SK-N-SH (cell line): ENCODE results near the gene INHBB. TPM values are rescaled to one million over a fixed set of nuclear protein-coding genes. Genes with fewer than 3 reads are reported as not detected.

ENCODE experiments used
- CTCF ChIA-PET: fragments of 300-600, 350-600 bp; formaldehyde crosslinking; extraction: SDS; loops from one replicate; lab custom pipeline; 2021; lab: Yijun Ruan, JAX
- POLR2A ChIA-PET: fragments of 350-600 bp; sonication (Branson Sonifier 250); formaldehyde crosslinking; extraction: SDS; loops from one replicate; lab custom pipeline; 2020; ENCODE audit warnings: antibody characterized with exemption, inconsistent platforms; lab: Yijun Ruan, JAX
- DNase-seq: peaks from one replicate; pipeline ENCODE4 v3.0.0; 2012
- H2AFZ ChIP-seq: fragments of 200-600 bp; sonication (generic); 2 replicates; pipeline ENCODE4 v1.8.1; 2016; ENCODE audit warnings: antibody characterized with exemption, mild to moderate bottlenecking, low read depth
- H3F3A ChIP-seq: fragments of 200-600 bp; sonication (generic); replicated peaks from 2 replicates; pipeline ENCODE3; 2016; ENCODE audit warnings: antibody characterized with exemption, mild to moderate bottlenecking; ENCODE audit not compliant: insufficient read depth
- H3K27ac ChIP-seq, 2 experiments: fragments of 200-500 bp in 1 of 2; fragments of 200-600 bp in 1 of 2; sonication (Bioruptor generic) in 1 of 2; sonication (generic), shearing (Covaris generic) in 1 of 2; 2 replicates each; pipeline versions ENCODE4 v1.5.1 to v1.6.1; 2014 to 2016; ENCODE audit warnings: low read depth in 2 of 2, inconsistent platforms in 1 of 2, low read length in 1 of 2, mild to moderate bottlenecking in 1 of 2, mixed read lengths in 1 of 2
- H3K27me3 ChIP-seq: fragments of 200-600 bp; sonication (generic), shearing (Covaris generic); 2 replicates; pipeline ENCODE4 v1.6.1; 2016; ENCODE audit warnings: mixed run types; ENCODE audit not compliant: insufficient read depth
- H3K36me3 ChIP-seq, 2 experiments: fragments of 200-500 bp in 1 of 2; fragments of 200-600 bp in 1 of 2; sonication (Bioruptor generic) in 1 of 2; sonication (generic) in 1 of 2; replicated peaks in 1 of 2; 2 replicates each; pipeline versions ENCODE3 to v1.5.1; 2014 to 2016; ENCODE audit warnings: low read length in 1 of 2, mild to moderate bottlenecking in 1 of 2; ENCODE audit not compliant: insufficient read depth in 2 of 2, control insufficient read depth in 1 of 2
- H3K4me1 ChIP-seq, 2 experiments: fragments of 200-500 bp in 1 of 2; fragments of 200-600 bp in 1 of 2; sonication (Bioruptor generic) in 1 of 2; sonication (generic), shearing (Covaris generic) in 1 of 2; 2 replicates each; pipeline versions ENCODE4 v1.5.1 to v1.6.1; 2014 to 2016; ENCODE audit warnings: low read depth in 1 of 2, low read length in 1 of 2, mixed run types in 1 of 2; ENCODE audit not compliant: insufficient read depth in 2 of 2, control insufficient read depth in 1 of 2
- H3K4me2 ChIP-seq: fragments of 200-600 bp; sonication (generic), shearing (Covaris generic); 2 replicates; pipeline ENCODE4 v1.6.1; 2017; ENCODE audit warnings: mixed run types
- H3K4me3 ChIP-seq, 2 experiments: fragments of 200-500 bp in 1 of 2; fragments of 200-600 bp in 1 of 2; sonication (Bioruptor generic) in 1 of 2; sonication (generic), shearing (Covaris generic) in 1 of 2; 2 replicates each; pipeline versions ENCODE4 v1.5.1 to v1.8.1; 2014 to 2016; ENCODE audit warnings: low read depth in 2 of 2, inconsistent platforms in 1 of 2, low read length in 1 of 2, mild to moderate bottlenecking in 1 of 2, mixed read lengths in 1 of 2, moderate library complexity in 1 of 2
- H3K79me2 ChIP-seq: fragments of 200-600 bp; sonication (generic); 2 replicates; pipeline ENCODE4 v1.8.1; 2017; ENCODE audit warnings: mild to moderate bottlenecking; ENCODE audit not compliant: insufficient read depth
- H3K9ac ChIP-seq: fragments of 200-600 bp; sonication (generic); 2 replicates; pipeline ENCODE4 v1.6.1; 2017; ENCODE audit warnings: mixed run types
- H3K9me2 ChIP-seq: fragments of 200-600 bp; sonication (generic); 2 replicates; pipeline ENCODE4 v1.6.1; 2017; ENCODE audit warnings: mixed run types
- H3K9me3 ChIP-seq: fragments of 200-600 bp; sonication (generic); 2 replicates; pipeline ENCODE4 v1.6.1; 2017; ENCODE audit warnings: mixed run types, mild to moderate bottlenecking, moderate library complexity
- H4K20me1 ChIP-seq: fragments of 200-600 bp; sonication (generic); 2 replicates; pipeline ENCODE4 v1.6.1; 2017; ENCODE audit warnings: mild to moderate bottlenecking, mixed run types; ENCODE audit not compliant: insufficient read depth
- CHD2 ChIP-seq: fragments of 150-350 bp; IDR thresholded peaks from 2 replicates; pipeline ENCODE4 v1.6.1; 2018; ENCODE audit warnings: low read length; ENCODE audit not compliant: partially characterized antibody
- EP300 ChIP-seq, 2 experiments: IDR thresholded peaks; 2 replicates each; pipeline versions ENCODE4 v1.4.0 to v1.6.1; 2012; ENCODE audit warnings: borderline replicate concordance in 1 of 2, low read depth in 1 of 2, low read length in 1 of 2
- EZH2phosphoT487 ChIP-seq: fragments of 200-600 bp; sonication (generic); IDR thresholded peaks from 2 replicates; pipeline ENCODE4 v1.6.1; 2017; ENCODE audit warnings: low read depth, mixed run types, mild to moderate bottlenecking, antibody characterized with exemption, moderate library complexity, borderline replicate concordance
- FOXM1 ChIP-seq: IDR thresholded peaks from 2 replicates; pipeline ENCODE4 v1.4.0; 2012; ENCODE audit warnings: low read depth, mild to moderate bottlenecking
- GABPA ChIP-seq: IDR thresholded peaks from 2 replicates; pipeline ENCODE4 v1.4.0; 2012; ENCODE audit warnings: low read depth, mild to moderate bottlenecking
- IRF3 ChIP-seq: fragments of 150-350 bp; IDR thresholded peaks from 2 replicates; pipeline ENCODE4 v1.6.1; 2016; ENCODE audit warnings: mild to moderate bottlenecking, low read depth, low read length
- MAX ChIP-seq: IDR thresholded peaks from 2 replicates; pipeline ENCODE4 v1.4.0; 2012; ENCODE audit warnings: low read depth
- MEF2A ChIP-seq: IDR thresholded peaks from 2 replicates; pipeline ENCODE4 v1.4.0; 2012; ENCODE audit warnings: low read depth, borderline replicate concordance
- MXI1 ChIP-seq: IDR thresholded peaks from 2 replicates; pipeline ENCODE4 v1.6.1; 2012; ENCODE audit warnings: mild to moderate bottlenecking, low read depth, low read length, improper control_type of control experiment
- NFIC ChIP-seq: IDR thresholded peaks from 2 replicates; pipeline ENCODE4 v1.4.0; 2012; ENCODE audit warnings: borderline replicate concordance
- NRF1 ChIP-seq: IDR thresholded peaks from 2 replicates; pipeline ENCODE4 v1.6.1; 2012; ENCODE audit warnings: low read depth, mild to moderate bottlenecking, low read length
- PBX3 ChIP-seq: IDR thresholded peaks from 2 replicates; pipeline ENCODE4; 2012
- RAD21 ChIP-seq: IDR thresholded peaks from 2 replicates; pipeline ENCODE4 v1.6.1; 2012; ENCODE audit warnings: mild to moderate bottlenecking, low read length
- RCOR1 ChIP-seq: fragments of 150-350 bp; IDR thresholded peaks from 2 replicates; pipeline ENCODE4 v1.6.1; 2017; ENCODE audit warnings: antibody characterized with exemption, low read length
- RXRA ChIP-seq: IDR thresholded peaks from 2 replicates; pipeline ENCODE4 v1.4.0; 2012; ENCODE audit warnings: low read depth, mild to moderate bottlenecking, borderline replicate concordance
- SMC3 ChIP-seq: IDR thresholded peaks from 2 replicates; pipeline ENCODE4 v1.6.1; 2012; ENCODE audit warnings: low read depth, low read length, improper control_type of control experiment
- TAF1 ChIP-seq: IDR thresholded peaks from 2 replicates; pipeline ENCODE4 v1.6.1; 2012; ENCODE audit warnings: low read depth, mild to moderate bottlenecking, low read length, moderate library complexity, borderline replicate concordance
- USF1 ChIP-seq: IDR thresholded peaks from 2 replicates; pipeline ENCODE4 v1.4.0; 2012; ENCODE audit warnings: low read depth, borderline replicate concordance
- YY1 ChIP-seq: IDR thresholded peaks from 2 replicates; pipeline ENCODE4 v1.4.0; 2012; ENCODE audit warnings: low read depth, mild to moderate bottlenecking
- ZBTB33 ChIP-seq: IDR thresholded peaks from 2 replicates; pipeline ENCODE4 v1.4.0; 2012; ENCODE audit warnings: low read depth, borderline replicate concordance
- WGBS: methylation state at CpG from one replicate; pipeline ENCODE4 v1.1.6; 2017; ENCODE audit warnings: low lambda C conversion rate; 5-methylcytosine and 5-hydroxymethylcytosine counted together
- polyA plus RNA-seq, 3 experiments: library from polyadenylated mRNA; depleted of rRNA; stranded (reverse); fragments of >200 nt; gene quantifications; 2 replicates each; pipeline ENCODE4 v1.2.3, GENCODE V29; 2012

INHBB gene
- polyA plus RNA-seq, 1 of the 3 experiments (the other 2 are of a cell fraction), result 0.03 TPM

GRCh38 chr2:120347396-120348060 is 1.6 kb downstream of the INHBB start:
- ChIA-PET POLR2A (no interaction called here), CTCF (interaction anchor here (0.8 to 3.2 kb wide), 6 partner anchors 88 to 732 kb away, joined by 3 to 23 read pairs (median 3); no protein-coding TSS in a partner anchor)
- Histone ChIP-seq H3K4me1 (peaks cover 0 to 14% of the 10 kb centered on the region in 2 experiments; a peak in 1 of 4 replicates), H3K9me2 (no peaks in the 10 kb centered on the region), H3K9ac (no peak overlapping the region), H4K20me1 (no peaks in the 10 kb centered on the region), H3K79me2 (no peaks in the 10 kb centered on the region), H3K9me3 (no peaks in the 10 kb centered on the region), H3F3A (no peaks in the 10 kb centered on the region), H3K27me3 (peaks cover 42% of the 10 kb centered on the region), H3K4me3 (no peak overlapping the region), H3K36me3 (no peaks in the 10 kb centered on the region), H3K27ac (no peak overlapping the region), H3K4me2 (no peak overlapping the region), H2AFZ (no peak overlapping the region)
- 61% methylated on average over 27 of the region's 27 CpGs for WGBS
- DNase-seq, result no peak
- TF ChIP-seq EP300 (IDR thresholded peaks at IDR 0.05; ENCODE audit: borderline replicate concordance in 1 of 2, low read depth in 1 of 2, low read length in 1 of 2) (no peak), RCOR1 (no peak), YY1 (no peak), TAF1 (no peak), MAX (no peak), ZBTB33 (no peak)

- H3K36me3 ChIP-seq, result no peaks in the 10 kb centered on the region
- no peak overlapping the region for H3K27ac ChIP-seq
- no peak overlapping the region for H3K4me2 ChIP-seq
- POLR2A ChIA-PET, result no interaction called here
- H3K9me2 ChIP-seq, result no peaks in the 10 kb centered on the region
- H3K4me1 ChIP-seq, result peaks cover 0 to 10% of the 10 kb centered on the region in 2 experiments; a peak in 1 of 4 replicates
- CTCF ChIA-PET, result interaction anchor here (0.8 to 3.2 kb wide), 4 partner anchors 88 to 732 kb away, joined by 3 to 23 read pairs (median 3); no protein-coding TSS in a partner anchor
- no peaks in the 10 kb centered on the region for H3F3A ChIP-seq
- WGBS, result 59% methylated on average over 7 of the region's 7 CpGs
- no peak overlapping the region for H3K4me3 ChIP-seq
- no peaks in the 10 kb centered on the region for H3K9me3 ChIP-seq
- TF ChIP-seq CHD2 (no peak), USF1 (no peak), MXI1 (no peak), FOXM1 (no peak), GABPA (no peak), RXRA (no peak), IRF3 (no peak), RCOR1 (no peak), EZH2phosphoT487 (no peak), MEF2A (no peak), NRF1 (no peak), PBX3 (no peak), SMC3 (no peak), MAX (no peak), NFIC (no peak), RAD21 (no peak)
- no peak overlapping the region for H3K9ac ChIP-seq
- DNase-seq, result no peak
- no peaks in the 10 kb centered on the region for H3K79me2 ChIP-seq
- no peak overlapping the region for H2AFZ ChIP-seq
- no peaks in the 10 kb centered on the region for H4K20me1 ChIP-seq
- H3K27me3 ChIP-seq, result peaks cover 35% of the 10 kb centered on the region
Measured at GRCh38 chr2:120348134-120348736, 2.3 kb downstream of the INHBB start.
